ENCODE results near the gene OSBPL9. TPM values are rescaled to one million over a fixed set of nuclear protein-coding genes. Genes with fewer than 3 reads are reported as not detected.
A peak's percentile ranks its signal among the peaks of the same experiment; 100 is the strongest.

Gene OSBPL9
- total and polyA plus RNA-seq, 9 of the 15 experiments (the other 6 are each of a cell fraction or from before 2014, with no cell fraction given) = 43.9 to 217 (median 170) TPM

GRCh38 chr1:51729156-51729823 lies 112.4 kb downstream of the OSBPL9 start (continued):
- TF ChIP-seq E2F4 (CRISPR knock-in tag; IDR thresholded peaks at IDR 0.05; ENCODE audit: low read depth) (no peak), RAD51 (IDR thresholded peaks at IDR 0.05; ENCODE audit: borderline replicate concordance, low read depth) (peak; percentile 72), MTA3 (IDR thresholded peaks at IDR 0.05; ENCODE audit: borderline replicate concordance) (peak; percentile 55; the same call in 1 of the 2 replicates), MED1 (CRISPR knock-in tag; IDR thresholded peaks at IDR 0.05; ENCODE audit: borderline replicate concordance) (no peak), PRMT5 (CRISPR knock-in tag; IDR thresholded peaks at IDR 0.05) (no peak), ZNF79 (CRISPR knock-in tag; IDR thresholded peaks at IDR 0.05; ENCODE audit: low read depth) (no peak), BRD4 (IDR thresholded peaks at IDR 0.05) (peak; percentile 22; the same call in 1 of the 2 replicates), POLR2G (IDR thresholded peaks at IDR 0.05; ENCODE audit: low read depth, low read length) (peak; percentile 96), HNRNPLL (IDR thresholded peaks at IDR 0.05; ENCODE audit: low read depth, low read length, poor library complexity, severe bottlenecking) (peak; percentile 83), ESRRB (CRISPR knock-in tag; IDR thresholded peaks at IDR 0.05; ENCODE audit: borderline replicate concordance) (no peak), NFXL1 (CRISPR knock-in tag; IDR thresholded peaks at IDR 0.05) (no peak), RBM14 (IDR thresholded peaks at IDR 0.05; ENCODE audit: borderline replicate concordance, insufficient read depth, low read depth, low read length) (no peak), TFAM (CRISPR knock-in tag; conservative IDR thresholded peaks at IDR 0.05) (no peak), ZNF174 (CRISPR knock-in tag; IDR thresholded peaks at IDR 0.05) (no peak), HMGXB4 (CRISPR knock-in tag; IDR thresholded peaks at IDR 0.05) (no peak), CREBBP (IDR thresholded peaks at IDR 0.05; ENCODE audit: low read depth, low read length) (no peak), YY1 (IDR thresholded peaks at IDR 0.05; ENCODE audit: borderline replicate concordance in 1 of 3, control insufficient read depth in 1 of 3, extremely low read depth in 1 of 3, insufficient read depth in 3 of 3, insufficient read length in 1 of 3, insufficient replicate concordance in 2 of 3, low read depth in 1 of 3, low read length in 2 of 3) (peak in 1 of 3 experiments; percentile 39), THRAP3 (IDR thresholded peaks at IDR 0.05; ENCODE audit: borderline replicate concordance) (no peak), ZNF512 (tag; IDR thresholded peaks at IDR 0.05) (no peak), NCOA1 (IDR thresholded peaks at IDR 0.05; ENCODE audit: low read depth) (peak; percentile 51; the same call in 1 of the 2 replicates), NCOA4 (IDR thresholded peaks at IDR 0.05; ENCODE audit: partially characterized antibody) (no peak), TGIF2 (CRISPR knock-in tag; IDR thresholded peaks at IDR 0.05) (0 out of 2 replicates have a peak, but pooled peaks have one; percentile 47)
